Loucy (cell line): ENCODE results near the gene SMG6.

Source experiments
- EZH2phosphoT487 ChIP-seq: fragments of 200-600 bp; IDR thresholded peaks from 2 replicates; pipeline ENCODE4 v1.6.1; 2018; ENCODE audit warnings: antibody characterized with exemption, mild to moderate bottlenecking, moderate library complexity, borderline replicate concordance
- TF ChIP-seq, protein P1 (sequence below): fragments of 200-600 bp; sonication (generic); conservative IDR thresholded peaks from 2 replicates; pipeline ENCODE4 v1.5.1; 2014; ENCODE audit warnings: mild to moderate bottlenecking, antibody characterized with exemption, low read length

DNA sequence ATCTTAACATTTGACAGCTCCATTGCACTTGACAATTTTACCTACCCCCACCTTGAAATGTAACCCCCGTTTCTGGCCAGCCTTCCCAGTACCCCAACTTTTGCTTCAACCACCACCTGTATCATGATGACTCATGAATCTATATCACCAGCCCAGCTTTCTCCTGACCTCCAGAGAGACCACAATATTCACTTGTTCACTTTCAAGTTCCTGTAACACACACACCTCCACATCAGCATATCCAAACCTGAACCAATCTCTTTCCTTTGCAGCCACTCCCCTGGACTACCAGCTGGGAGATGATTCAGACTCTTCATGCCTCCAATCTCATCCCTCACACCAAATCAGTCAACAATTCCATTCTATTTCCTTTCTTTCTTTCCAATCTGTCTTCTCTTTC lies 8.0 kb downstream of the SMG6 start:
- TF ChIP-seq, protein P1, sequence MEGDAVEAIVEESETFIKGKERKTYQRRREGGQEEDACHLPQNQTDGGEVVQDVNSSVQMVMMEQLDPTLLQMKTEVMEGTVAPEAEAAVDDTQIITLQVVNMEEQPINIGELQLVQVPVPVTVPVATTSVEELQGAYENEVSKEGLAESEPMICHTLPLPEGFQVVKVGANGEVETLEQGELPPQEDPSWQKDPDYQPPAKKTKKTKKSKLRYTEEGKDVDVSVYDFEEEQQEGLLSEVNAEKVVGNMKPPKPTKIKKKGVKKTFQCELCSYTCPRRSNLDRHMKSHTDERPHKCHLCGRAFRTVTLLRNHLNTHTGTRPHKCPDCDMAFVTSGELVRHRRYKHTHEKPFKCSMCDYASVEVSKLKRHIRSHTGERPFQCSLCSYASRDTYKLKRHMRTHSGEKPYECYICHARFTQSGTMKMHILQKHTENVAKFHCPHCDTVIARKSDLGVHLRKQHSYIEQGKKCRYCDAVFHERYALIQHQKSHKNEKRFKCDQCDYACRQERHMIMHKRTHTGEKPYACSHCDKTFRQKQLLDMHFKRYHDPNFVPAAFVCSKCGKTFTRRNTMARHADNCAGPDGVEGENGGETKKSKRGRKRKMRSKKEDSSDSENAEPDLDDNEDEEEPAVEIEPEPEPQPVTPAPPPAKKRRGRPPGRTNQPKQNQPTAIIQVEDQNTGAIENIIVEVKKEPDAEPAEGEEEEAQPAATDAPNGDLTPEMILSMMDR, result no peak
- no peak for TF ChIP-seq EZH2phosphoT487
